H7 (cell line): ENCODE data around the gene DBNL. TPM values are rescaled to one million over a fixed set of nuclear protein-coding genes. Genes with fewer than 3 reads are reported as not detected.

Source experiments
- DNase-seq: peaks from one replicate; pipeline ENCODE4 v3.0.0; 2012
- H3K27me3 ChIP-seq: 2 replicates; pipeline ENCODE4 v1.6.0; 2011; ENCODE audit warnings: mild to moderate bottlenecking, low read length; ENCODE audit not compliant: control insufficient read depth, insufficient read depth
- H3K36me3 ChIP-seq: replicated peaks from 2 replicates; pipeline ENCODE4 v1.5.1; 2011; ENCODE audit warnings: low read length; ENCODE audit not compliant: control insufficient read depth, insufficient read depth
- H3K4me3 ChIP-seq: 2 replicates; pipeline ENCODE4 v1.5.1; 2011; ENCODE audit warnings: low read depth, mild to moderate bottlenecking, control low read depth, low read length, moderate library complexity; ENCODE audit not compliant: insufficient read depth
- total RNA-seq: library from RNA; depleted of rRNA; stranded (reverse); fragments of >200 nt; shearing (Covaris generic); gene quantifications from 2 replicates; pipeline ENCODE4 v1.2.3, GENCODE V29; 2014

DBNL gene
- total RNA-seq, 1 experiment from 2014 or later: 63.8 TPM

GRCh38 chr7:44063547-44063893 is 19.0 kb downstream of the DBNL start:
- DNase-seq: no peak
- Histone ChIP-seq H3K4me3 (no peak overlapping the region), H3K36me3 (peaks cover 9% of the 10 kb centered on the region), H3K27me3 (peaks cover 7% of the 10 kb centered on the region)

DNA sequence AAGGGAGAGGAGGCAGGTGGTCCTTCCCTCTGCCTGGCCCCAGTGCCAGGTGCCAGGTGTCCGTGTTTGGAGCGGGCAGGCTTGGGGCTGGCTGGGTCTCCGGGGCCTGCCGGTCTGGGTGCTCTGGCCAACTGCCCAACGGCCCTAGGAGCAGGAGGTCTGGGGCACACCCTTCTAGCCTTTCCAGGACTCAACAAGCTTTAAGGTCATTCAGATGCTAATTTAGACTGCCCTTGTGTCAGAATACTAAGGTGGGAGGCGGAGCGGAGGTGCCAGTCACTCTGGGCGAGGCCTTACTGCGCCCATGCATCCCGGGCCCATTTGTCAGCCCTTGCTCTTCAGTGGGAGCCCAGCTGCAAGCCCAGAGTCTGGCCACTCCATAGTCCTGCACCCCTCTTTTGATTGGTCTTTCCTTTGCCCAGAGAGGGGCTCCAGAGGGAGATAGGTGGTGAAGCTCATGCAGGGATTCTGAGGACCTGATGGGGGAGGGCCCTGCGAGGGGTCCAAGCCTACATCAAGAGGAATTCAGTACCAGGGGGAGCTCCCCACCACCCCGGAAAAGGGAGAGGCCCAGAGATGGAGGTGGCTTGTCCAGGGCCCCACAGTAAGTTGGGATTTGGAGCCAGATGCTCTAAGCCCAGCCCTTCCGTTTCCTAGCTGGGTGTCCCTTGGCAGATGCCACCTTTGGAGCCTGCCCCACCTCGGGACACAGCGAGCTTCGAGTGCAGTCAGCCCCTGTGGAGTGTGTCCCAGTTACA is 19.6 kb downstream of the DBNL start:
- peak; percentile 89 for DNase-seq
- H3K36me3 ChIP-seq: peaks cover 7% of the 10 kb centered on the region
- peaks cover 7% of the 10 kb centered on the region for H3K27me3 ChIP-seq
- no peak overlapping the region for H3K4me3 ChIP-seq

DNA sequence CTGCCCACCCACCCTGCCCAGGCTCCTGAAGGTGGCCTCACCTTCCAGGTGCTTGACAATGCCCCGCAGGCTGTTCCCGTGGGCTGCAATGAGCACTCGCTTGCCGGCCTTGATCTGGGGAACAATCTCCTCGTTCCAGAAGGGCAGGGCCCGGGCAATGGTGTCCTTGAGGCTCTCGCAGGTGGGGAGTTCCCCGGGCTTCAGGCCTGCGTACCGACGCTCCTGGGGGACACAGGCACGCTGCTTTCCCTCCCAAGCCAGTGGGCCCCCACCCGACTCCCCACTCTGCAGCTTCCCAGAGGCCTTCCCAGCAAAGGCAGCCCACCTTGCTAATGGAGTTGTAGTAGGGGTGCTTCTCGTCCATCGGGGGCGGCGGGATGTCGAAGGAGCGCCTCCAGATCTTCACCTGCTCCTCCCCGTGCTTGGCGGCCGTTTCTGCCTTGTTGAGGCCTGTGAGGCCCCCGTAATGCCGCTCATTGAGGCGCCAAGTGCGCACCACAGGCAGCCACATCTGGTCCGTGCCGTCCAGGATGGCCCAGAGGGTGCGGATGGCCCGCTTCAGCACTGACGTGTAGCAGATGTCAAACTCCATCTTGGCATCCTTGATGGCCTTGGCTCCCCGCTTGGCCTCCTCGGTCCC is 20.4 kb downstream of the DBNL start:
- peak overlapping the region; percentile 5; the same call in 1 of the 2 replicates for H3K4me3 ChIP-seq
- peak; percentile 61 for DNase-seq
- peaks cover 4% of the 10 kb centered on the region for H3K36me3 ChIP-seq
- peaks cover 7% of the 10 kb centered on the region for H3K27me3 ChIP-seq

DNA sequence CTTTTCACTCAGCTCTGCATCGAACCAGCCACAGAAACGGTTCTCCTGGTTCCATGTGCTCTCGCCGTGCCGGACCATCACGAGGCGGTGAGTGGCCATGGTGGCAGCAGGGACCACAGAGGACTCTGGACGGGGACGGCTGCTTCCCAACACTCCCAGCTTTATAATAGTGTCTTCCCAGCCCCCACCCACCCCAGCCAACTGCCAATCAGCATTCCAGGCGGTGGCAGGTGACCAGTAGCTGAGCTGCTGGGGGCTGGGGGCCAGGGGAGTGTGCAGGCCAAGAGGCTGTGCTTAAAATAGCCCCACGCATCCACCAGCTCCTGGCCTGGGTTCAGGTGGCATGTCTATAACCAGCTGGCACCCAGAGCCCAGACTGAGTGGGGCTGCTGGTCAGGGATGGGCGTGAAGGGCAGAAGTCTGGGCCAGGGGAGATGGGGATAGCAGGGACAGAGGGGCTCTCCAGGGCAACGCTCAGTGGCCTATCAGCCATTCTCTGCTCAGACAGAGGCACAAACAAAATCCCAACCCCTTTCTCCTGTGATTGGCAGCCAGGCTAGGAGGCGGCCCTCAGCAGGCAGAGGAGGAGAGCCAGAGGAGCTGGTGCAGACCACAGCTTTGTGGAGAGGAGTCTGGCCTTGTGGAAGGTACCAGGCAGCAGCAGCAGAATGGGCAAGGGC is 21.1 kb downstream of the DBNL start, which contains the start of gene PGAM2:
Gene PGAM2, minus strand, starts transcription at position 137 of the 680 bp plus-strand sequence. Its CDS starts 38 bp downstream, at position 99.
- peaks cover 7% of the 10 kb centered on the region for H3K27me3 ChIP-seq
- peaks cover 4% of the 10 kb centered on the region for H3K36me3 ChIP-seq
- H3K4me3 ChIP-seq: peak within 1 kb of the TSS; percentile 5; the same call in 1 of the 2 replicates
- DNase-seq: peak; percentile 89

DNA sequence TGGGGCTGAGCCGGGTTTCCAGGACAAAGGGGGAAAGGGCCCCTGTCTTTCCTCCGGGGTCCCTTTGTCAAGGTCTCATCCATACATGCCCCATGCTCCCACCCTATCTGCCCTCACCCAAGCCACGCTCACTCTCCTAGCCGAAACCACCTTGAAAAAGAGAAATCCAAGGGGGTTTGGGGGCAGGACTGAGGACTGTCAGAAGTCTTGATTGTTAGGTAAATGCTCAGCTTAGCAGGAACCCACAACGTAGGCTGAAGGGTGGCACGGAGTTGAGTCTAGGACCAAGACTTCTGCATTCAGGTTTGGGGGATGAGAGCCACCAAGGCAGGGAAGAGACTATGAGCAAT is 21.6 kb downstream of the DBNL start:
- peaks cover 7% of the 10 kb centered on the region for H3K27me3 ChIP-seq
- peaks cover 4% of the 10 kb centered on the region for H3K36me3 ChIP-seq
- no peak overlapping the region for H3K4me3 ChIP-seq
- DNase-seq: no peak

GRCh38 chr7:44066494-44067063 is 22.1 kb downstream of the DBNL start:
- Histone ChIP-seq H3K4me3 (no peak overlapping the region), H3K27me3 (peaks cover 7% of the 10 kb centered on the region), H3K36me3 (peaks cover 2% of the 10 kb centered on the region)
- peak; percentile 33 for DNase-seq

DNA sequence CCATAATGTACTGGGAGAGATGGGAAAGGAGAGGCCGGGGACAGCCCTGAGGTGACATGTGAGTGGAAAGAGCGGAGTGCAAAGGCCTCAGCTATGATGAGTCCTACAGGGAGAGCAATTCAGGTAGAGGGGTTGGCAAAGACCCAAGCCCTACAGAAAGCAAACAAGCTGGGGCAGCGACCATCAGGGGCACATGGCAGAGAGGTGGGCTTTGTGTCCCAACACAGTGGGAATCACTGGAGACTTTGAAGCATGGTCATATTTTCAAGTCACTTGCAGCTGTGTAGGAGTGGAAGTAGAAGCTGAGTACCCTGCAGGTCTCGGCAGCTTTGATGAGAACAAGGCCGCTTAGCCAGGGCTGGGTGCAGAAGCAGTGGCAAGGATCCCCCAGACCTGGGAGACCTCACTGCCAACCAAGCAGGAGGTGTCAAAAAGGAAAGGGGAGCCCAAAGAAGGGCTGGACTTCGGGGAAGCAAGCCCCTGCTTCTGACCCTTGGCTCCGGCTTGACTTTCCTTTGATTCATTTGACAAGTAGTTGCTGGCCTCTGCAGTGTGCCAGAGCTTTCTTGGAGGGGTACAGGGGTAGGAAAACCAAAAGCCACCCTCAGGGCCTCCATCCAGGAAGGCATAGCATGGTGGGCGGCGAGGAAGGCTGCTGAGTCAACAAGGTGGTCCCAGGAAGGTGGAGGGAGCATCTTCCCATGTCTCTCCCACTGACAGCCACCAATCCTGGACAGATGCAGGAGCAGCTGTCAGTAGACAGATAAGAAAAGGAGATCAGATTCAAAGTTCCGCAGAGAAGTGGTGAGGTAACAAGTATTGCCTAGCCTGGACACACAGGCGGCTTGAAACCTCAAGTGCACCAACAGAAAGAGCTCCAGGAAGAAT is 22.8 kb downstream of the DBNL start:
- peak; percentile 21 for DNase-seq
- Histone ChIP-seq H3K4me3 (no peak overlapping the region), H3K36me3 (no peaks in the 10 kb centered on the region), H3K27me3 (peaks cover 7% of the 10 kb centered on the region)

DNA sequence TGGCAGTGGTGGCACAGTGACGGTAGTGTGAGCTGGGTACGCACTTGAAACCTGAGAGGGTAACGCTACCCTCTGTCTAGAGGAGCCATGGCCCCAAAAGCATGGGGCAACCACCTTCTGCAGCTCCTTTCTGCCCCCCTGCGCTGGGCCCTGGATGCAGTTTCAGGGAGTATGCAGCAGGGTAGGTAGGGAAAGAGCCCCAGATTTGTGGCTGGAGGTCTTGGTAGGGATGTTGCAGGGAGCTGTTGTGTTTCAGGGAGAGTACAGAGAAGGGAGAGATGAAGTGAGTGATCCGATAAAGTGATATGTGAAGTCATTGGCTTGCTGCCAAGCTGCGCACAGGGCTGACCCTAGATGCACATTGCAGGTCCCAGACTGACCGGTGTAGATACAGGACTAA is 23.6 kb downstream of the DBNL start:
- no peak overlapping the region for H3K4me3 ChIP-seq
- peaks cover 7% of the 10 kb centered on the region for H3K27me3 ChIP-seq
- peak; percentile 30 for DNase-seq

DNA sequence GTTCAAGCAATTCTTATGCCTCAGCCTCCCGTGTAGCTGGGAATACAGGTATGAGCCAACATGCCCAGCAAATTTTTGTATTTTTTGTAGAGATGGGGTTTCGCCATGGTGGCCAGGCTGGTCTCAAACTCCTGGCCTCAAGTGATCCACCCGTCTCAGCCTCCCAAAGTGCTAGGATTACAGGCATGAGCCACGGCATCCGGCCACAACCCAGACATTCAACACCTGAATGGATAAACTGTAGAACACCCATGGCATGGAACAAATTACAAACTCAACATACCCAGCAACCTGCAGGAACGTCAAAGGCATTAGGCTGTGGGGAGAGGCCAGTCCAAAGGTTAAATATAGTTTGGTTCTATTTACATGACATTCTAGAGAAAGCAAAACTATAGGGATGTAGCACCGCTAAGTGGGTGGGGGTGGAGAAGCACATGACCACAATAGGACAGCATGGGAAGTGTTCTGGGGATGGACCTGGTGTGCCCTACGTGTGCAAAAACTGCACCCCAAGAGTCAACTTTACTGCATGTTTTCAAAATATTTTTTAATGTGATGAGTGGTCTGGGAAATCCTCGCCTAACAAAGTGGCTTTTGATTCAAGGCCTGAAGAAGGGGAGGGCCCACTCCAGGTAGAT is 27.3 kb downstream of the DBNL start:
- Histone ChIP-seq H3K4me3 (no peak overlapping the region), H3K36me3 (peaks cover 6% of the 10 kb centered on the region), H3K27me3 (peaks cover 6% of the 10 kb centered on the region)
- no peak for DNase-seq

More for the DNA sequence above, 23.6 kb downstream of the DBNL start:
- H3K36me3 ChIP-seq: no peaks in the 10 kb centered on the region

DNA sequence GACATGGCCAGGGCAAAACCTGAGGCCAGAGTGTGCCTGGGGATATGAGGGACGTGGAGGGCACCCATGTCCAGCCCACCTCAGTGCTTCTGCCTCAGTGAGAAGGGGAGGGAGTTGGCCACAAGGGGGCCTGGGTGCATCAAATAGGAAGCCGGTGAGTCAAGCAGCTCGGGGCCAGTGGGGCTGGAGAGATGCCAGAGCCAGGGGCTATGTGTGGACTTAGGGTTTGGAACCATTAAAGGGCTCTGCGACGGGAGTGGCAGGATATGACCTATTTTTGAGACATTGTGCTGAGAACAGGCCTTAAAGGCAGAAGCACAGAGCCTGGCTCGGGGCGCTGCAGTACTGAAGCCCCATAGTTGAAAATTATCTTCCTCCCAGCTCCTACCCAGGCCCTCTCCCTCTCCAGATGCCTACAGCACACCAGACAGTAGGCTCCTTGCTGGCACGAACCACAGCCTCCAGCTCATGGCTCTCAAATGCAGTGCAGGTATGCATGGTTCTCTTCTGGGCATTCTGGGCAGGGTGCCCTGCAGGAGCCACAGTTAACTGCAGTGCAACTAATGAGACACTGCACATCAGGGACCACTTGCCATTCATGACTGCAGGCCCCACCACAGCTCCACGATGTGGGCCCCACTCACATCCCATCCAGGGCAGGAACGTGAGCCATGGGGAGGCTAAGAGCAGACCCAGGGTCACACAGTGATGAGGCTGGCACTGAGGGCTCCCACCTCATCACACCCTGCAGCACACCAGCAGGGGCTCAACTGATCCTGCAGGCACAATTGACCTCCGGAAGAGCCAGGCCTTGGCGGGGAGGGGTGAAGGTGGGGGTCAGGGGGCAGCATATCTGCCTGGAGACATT is 28.1 kb downstream of the DBNL start:
- Histone ChIP-seq H3K27me3 (peaks cover 6% of the 10 kb centered on the region), H3K4me3 (no peak overlapping the region), H3K36me3 (peaks cover 6% of the 10 kb centered on the region)
- peak; percentile 91 for DNase-seq

DNA sequence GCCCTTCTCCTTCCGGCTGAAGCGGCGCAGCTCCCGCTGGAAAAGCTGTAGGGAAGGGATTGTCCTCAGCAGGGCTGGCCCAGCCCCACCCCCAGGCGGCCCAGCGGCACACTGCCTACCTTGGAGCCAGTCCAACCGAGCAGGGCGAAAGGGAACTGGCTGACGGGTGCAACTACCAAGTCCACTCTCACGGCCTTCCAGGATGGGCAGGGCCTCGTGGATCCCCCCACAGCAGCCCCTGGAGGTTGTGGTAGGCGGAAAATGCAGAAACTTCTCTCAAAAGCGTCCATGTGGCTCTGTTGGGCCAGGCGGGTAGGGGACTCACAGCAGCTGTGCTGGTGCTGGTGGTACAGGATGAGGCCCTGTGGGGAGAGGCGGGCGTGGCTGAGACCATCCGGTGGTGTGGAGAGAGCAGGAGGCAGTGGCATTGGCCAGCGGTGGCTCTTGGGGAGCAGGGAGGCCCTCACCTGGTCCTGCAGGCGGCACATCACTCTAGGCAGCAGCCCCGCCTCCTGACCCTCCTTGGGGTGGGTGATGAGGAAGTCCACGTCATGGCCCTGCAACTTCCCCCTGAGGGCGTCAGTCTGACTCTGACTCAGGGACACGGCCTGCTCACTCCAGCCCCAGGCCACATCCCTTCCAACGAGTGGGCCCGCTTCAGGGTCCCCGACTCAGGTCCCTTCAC is 29.3 kb downstream of the DBNL start:
- peak; percentile 66 for DNase-seq
- no peak overlapping the region for H3K4me3 ChIP-seq
- H3K36me3 ChIP-seq: peaks cover 6% of the 10 kb centered on the region
- no peaks in the 10 kb centered on the region for H3K27me3 ChIP-seq

GRCh38 chr7:44074349-44074695 is 29.8 kb downstream of the DBNL start:
- DNase-seq: no peak
- Histone ChIP-seq H3K36me3 (peaks cover 6% of the 10 kb centered on the region), H3K27me3 (no peaks in the 10 kb centered on the region), H3K4me3 (no peak overlapping the region)
